Thoracic aorta (tissue), 2 donors: ENCODE measurements around the gene CDK18. TPM values are rescaled to one million over a fixed set of nuclear protein-coding genes. Genes with fewer than 3 reads are reported as not detected.
"Not testable (repeated sequence)": the region's sequence is repeated elsewhere in the genome, so short reads cannot be mapped to it uniquely, and the experiment has no call there.

Source experiments
- ATAC-seq: fragments of 150-250 bp; one replicate; pipeline ENCODE4 v1.8.0; 2017; ENCODE audit warnings: low read depth; ENCODE audit not compliant: insufficient number of reproducible peaks, low FRiP score
- DNase-seq: peaks from one replicate; pipeline ENCODE4 v3.0.0-alpha.2; 2020; ENCODE audit warnings: low spot score
- H3K27ac ChIP-seq, 2 donors: fragments of 200-600 bp; sonication (generic); 1 replicate in 1 of 2; 2 replicates in 1 of 2; pipeline ENCODE4 v1.5.1; 2016; ENCODE audit warnings: mild to moderate bottlenecking in 2 of 2, moderate library complexity in 2 of 2
- H3K27me3 ChIP-seq: fragments of 200-600 bp; sonication (generic); replicated peaks from 2 replicates; pipeline ENCODE4 v1.6.0; 2016; ENCODE audit warnings: mild to moderate bottlenecking; ENCODE audit not compliant: insufficient read depth
- H3K36me3 ChIP-seq: fragments of 200-600 bp; sonication (generic); one replicate; pipeline ENCODE4 v1.5.1; 2016
- H3K4me1 ChIP-seq, 2 donors: fragments of 200-600 bp; sonication (generic); 1 replicate in 1 of 2; 2 replicates in 1 of 2; pipeline versions ENCODE4 v1.5.1 to v1.6.0; 2016; ENCODE audit warnings: low read depth in 2 of 2, mild to moderate bottlenecking in 1 of 2; ENCODE audit not compliant: control insufficient read depth in 1 of 2
- H3K4me3 ChIP-seq: fragments of 200-600 bp; sonication (generic); 2 replicates; pipeline ENCODE4 v1.5.1; 2016; ENCODE audit warnings: mild to moderate bottlenecking
- H3K9me3 ChIP-seq: fragments of 200-600 bp; sonication (generic); 2 replicates; pipeline ENCODE4 v1.5.1; 2016
- total RNA-seq, 2 donors: library from RNA; depleted of rRNA; stranded (reverse); fragments of >200 nt; gene quantifications; one replicate each; pipeline versions ENCODE4 v1.1.0 to v1.2.3, GENCODE V29; 2016
- TF ChIP-seq, protein P1 (sequence below): fragments of 200-600 bp; sonication (generic); IDR thresholded peaks from one replicate; pipeline ENCODE4 v1.5.1; 2019; ENCODE audit warnings: antibody characterized with exemption

The CDK18 gene
- total RNA-seq, 2 donors from 2014 or later = 18.6 to 35.2 TPM

DNA sequence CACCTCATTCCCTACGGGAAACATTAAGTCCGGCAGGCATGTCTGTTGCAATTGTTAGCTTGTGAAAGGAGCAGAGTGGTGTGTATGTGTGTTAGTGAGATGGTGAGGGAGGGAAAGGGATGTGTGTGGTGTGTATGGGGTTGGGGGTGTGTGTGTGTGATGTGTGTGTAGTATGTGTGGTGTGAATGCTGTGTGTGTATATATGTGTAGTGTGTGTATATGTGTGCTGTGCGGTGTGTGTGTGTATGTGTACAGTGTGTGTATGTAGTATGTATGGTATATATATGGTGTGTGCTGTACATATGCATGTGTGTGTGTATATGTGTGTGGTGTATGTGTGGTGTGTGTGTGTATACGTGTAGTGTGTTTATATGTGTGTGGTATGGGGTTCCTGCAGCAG lies 27.8 kb upstream of the CDK18 start:
- H3K27ac ChIP-seq = no peak overlapping the region
- H3K9me3 ChIP-seq = no peaks in the 10 kb centered on the region
- TF ChIP-seq, protein P1, sequence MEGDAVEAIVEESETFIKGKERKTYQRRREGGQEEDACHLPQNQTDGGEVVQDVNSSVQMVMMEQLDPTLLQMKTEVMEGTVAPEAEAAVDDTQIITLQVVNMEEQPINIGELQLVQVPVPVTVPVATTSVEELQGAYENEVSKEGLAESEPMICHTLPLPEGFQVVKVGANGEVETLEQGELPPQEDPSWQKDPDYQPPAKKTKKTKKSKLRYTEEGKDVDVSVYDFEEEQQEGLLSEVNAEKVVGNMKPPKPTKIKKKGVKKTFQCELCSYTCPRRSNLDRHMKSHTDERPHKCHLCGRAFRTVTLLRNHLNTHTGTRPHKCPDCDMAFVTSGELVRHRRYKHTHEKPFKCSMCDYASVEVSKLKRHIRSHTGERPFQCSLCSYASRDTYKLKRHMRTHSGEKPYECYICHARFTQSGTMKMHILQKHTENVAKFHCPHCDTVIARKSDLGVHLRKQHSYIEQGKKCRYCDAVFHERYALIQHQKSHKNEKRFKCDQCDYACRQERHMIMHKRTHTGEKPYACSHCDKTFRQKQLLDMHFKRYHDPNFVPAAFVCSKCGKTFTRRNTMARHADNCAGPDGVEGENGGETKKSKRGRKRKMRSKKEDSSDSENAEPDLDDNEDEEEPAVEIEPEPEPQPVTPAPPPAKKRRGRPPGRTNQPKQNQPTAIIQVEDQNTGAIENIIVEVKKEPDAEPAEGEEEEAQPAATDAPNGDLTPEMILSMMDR = no peak
- DNase-seq (no peak), ATAC-seq (no peak)
- no peaks in the 10 kb centered on the region for H3K36me3 ChIP-seq
- peaks cover 3 to 10% of the 10 kb centered on the region in 2 donors for H3K4me1 ChIP-seq
- peaks cover 3% of the 10 kb centered on the region for H3K27me3 ChIP-seq
- no peak overlapping the region for H3K4me3 ChIP-seq

DNA sequence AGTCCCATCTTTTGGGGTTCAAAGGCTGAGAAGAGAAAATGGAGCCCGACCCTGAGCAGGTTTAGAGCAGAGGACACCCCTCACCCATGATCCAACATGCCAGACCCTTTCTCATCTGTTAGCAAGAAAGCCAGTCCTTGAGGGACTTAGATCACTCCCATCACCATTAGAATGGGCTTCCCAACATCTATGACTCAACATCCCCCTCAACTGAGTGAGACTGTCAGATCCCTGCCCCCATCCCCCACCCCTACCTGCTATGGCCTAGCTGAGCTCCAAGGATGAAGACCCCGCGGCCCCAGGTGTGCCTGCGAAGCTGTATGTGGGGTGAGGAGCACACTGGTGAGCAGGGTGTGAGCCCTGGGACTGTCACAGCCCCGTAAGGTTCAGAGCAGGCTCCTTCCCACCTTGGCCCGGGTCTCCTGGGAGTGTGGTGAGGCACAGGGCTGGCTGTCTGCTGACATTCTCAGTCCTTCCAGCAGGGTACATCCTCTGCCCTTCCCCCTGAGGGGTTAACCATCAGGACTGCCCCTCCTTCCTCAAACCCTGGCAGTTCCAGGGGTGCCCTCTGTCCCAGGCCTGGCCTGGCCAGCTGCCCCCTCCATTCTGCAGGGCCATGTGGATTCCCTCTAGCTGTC lies 27.2 kb upstream of the CDK18 start:
- DNase-seq = no peak
- Histone ChIP-seq H3K4me1 (peaks cover 3 to 10% of the 10 kb centered on the region in 2 donors), H3K27me3 (peaks cover 3% of the 10 kb centered on the region), H3K36me3 (no peaks in the 10 kb centered on the region), H3K4me3 (no peak overlapping the region), H3K9me3 (no peaks in the 10 kb centered on the region), H3K27ac (no peak overlapping the region)
- TF ChIP-seq, protein P1 = no peak
- no peak for ATAC-seq

DNA sequence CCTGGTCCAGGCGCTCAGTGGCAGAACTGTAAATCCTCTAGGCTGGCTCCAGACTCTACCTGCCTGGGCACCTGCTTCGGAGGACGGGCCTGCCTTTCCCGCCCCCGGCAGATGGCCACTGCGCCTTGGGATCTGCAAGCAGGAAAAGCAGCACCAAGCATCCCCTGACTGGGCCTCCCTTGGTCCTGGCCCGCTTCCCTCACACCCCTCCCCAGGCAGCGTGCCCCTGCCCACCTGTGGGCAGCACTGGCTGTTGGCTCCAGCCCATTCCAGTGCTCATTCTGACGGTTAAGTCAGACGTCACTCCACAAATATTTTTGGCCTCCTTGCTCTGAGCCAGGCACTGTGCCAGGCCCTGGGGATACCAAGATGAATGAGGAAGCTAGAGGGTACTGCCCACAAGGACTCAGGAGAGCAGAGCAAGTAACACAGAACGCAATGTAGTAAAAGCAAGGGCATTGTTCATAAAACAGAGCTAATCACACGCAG lies 26.7 kb upstream of the CDK18 start:
- Histone ChIP-seq H3K4me1 (peaks cover 3 to 10% of the 10 kb centered on the region in 2 donors), H3K36me3 (no peaks in the 10 kb centered on the region), H3K27me3 (peaks cover 3% of the 10 kb centered on the region), H3K4me3 (no peak overlapping the region), H3K9me3 (no peaks in the 10 kb centered on the region), H3K27ac (no peak overlapping the region)
- no peak for DNase-seq
- TF ChIP-seq, protein P1 = no peak
- ATAC-seq = peak; percentile 59

DNA sequence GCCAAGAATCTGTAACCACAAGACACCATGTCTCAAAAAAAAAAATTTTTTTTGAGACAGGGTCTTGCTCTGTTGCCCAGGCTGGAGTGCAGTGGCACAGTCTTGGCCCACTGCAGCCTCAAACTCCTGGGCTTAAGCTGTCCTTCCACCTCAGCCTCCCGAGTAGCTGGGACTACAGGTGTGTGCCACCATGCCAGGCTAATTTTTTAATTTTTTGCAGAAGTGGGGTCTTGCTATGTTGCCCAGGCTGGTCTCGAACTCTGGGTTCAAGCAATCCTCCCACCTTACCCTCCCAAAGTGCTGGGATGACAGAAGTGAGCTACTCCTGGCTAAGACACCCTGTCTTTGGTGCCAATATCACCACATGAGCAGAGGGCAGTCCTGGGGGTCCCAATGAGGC lies 25.5 kb upstream of the CDK18 start:
- H3K27ac ChIP-seq, DNase-seq, H3K9me3 ChIP-seq, H3K4me3 ChIP-seq, H3K36me3 ChIP-seq, H3K27me3 ChIP-seq, ATAC-seq: not testable (repeated sequence)
- H3K4me1 ChIP-seq = peaks cover 3 to 10% of the 10 kb centered on the region in 2 donors

- DNase-seq = no peak
- peaks cover 3% of the 10 kb centered on the region for H3K27me3 ChIP-seq
- H3K4me3 ChIP-seq = no peak overlapping the region
- H3K27ac ChIP-seq = no peak overlapping the region
- H3K4me1 ChIP-seq = peaks cover 3 to 10% of the 10 kb centered on the region in 2 donors
- H3K9me3 ChIP-seq = no peaks in the 10 kb centered on the region
- no peaks in the 10 kb centered on the region for H3K36me3 ChIP-seq
- no peak for ATAC-seq
- TF ChIP-seq, protein P1 = no peak
These were observed 24.0 kb upstream of the CDK18 start for GRCh38 chr1:205480349-205480985.
